ENCODE results near the gene RARB. TPM values are rescaled to one million over a fixed set of nuclear protein-coding genes. Genes with fewer than 3 reads are reported as not detected.

Gene RARB
- polyA plus RNA-seq, 1 donor (not counting 4 experiments of a cell fraction or from before 2014, with no cell fraction given) = 0.03 TPM

DNA sequence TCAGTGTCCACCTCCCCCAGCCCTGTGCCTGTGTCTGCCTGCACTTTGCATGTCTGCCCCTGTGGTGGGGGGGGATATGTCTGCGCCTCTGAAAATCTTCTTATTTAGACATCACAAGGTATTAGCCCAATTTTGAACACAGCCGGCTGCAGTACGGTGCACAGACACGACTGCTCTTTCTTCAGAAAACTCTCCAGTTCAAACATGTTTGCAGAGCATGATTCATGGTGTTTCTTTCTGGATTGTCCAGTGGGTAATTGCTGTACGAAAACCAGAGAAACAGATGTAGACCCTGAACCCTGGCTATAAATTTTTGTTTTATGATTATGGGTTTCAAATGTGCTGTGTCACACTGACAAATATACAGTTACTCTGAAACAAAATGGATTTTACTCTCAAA is 3.4 kb upstream of the RARB start:
- Histone ChIP-seq H3K4me2 (ENCODE audit: control insufficient read depth, extremely low read depth, insufficient read depth, low read depth, low read length) (peak overlapping the region; percentile 12), H3K9me1 (ENCODE audit: control insufficient read depth, extremely low read depth, insufficient read depth, low read length) (no peaks in the 10 kb centered on the region), H3K27ac (ENCODE audit: control insufficient read depth, insufficient read depth, low read length) (no peak overlapping the region), H3K27me3 (ENCODE audit: control insufficient read depth, extremely low read depth, insufficient read depth, low read length) (peaks cover 7% of the 10 kb centered on the region), H3K4me1 (ENCODE audit: control insufficient read depth, extremely low read depth, insufficient read depth, low read length) (peaks cover 11% of the 10 kb centered on the region), H3K9me3 (ENCODE audit: control insufficient read depth, low read depth, low read length) (no peaks in the 10 kb centered on the region), H4K20me1 (ENCODE audit: control insufficient read depth, extremely low read depth, insufficient read depth, low read length) (no peaks in the 10 kb centered on the region), H3K79me2 (ENCODE audit: control insufficient read depth, insufficient read depth, low read length) (no peaks in the 10 kb centered on the region), H3K36me3 (ENCODE audit: control insufficient read depth in 2 of 2, extremely low read depth in 1 of 2, insufficient read depth in 2 of 2, low read length in 2 of 2) (no peaks in the 10 kb centered on the region), H3K9ac (ENCODE audit: control insufficient read depth, extremely low read depth, insufficient read depth, low read length) (no peak overlapping the region), H3K4me3 (ENCODE audit: control insufficient read depth in 2 of 3, extremely low read depth in 1 of 3, insufficient read depth in 2 of 3, low read depth in 1 of 3, low read length in 3 of 3) (no peak overlapping the region), H2AFZ (ENCODE audit: control insufficient read depth, low read length) (no peak overlapping the region)
- TF ChIP-seq, protein P1, sequence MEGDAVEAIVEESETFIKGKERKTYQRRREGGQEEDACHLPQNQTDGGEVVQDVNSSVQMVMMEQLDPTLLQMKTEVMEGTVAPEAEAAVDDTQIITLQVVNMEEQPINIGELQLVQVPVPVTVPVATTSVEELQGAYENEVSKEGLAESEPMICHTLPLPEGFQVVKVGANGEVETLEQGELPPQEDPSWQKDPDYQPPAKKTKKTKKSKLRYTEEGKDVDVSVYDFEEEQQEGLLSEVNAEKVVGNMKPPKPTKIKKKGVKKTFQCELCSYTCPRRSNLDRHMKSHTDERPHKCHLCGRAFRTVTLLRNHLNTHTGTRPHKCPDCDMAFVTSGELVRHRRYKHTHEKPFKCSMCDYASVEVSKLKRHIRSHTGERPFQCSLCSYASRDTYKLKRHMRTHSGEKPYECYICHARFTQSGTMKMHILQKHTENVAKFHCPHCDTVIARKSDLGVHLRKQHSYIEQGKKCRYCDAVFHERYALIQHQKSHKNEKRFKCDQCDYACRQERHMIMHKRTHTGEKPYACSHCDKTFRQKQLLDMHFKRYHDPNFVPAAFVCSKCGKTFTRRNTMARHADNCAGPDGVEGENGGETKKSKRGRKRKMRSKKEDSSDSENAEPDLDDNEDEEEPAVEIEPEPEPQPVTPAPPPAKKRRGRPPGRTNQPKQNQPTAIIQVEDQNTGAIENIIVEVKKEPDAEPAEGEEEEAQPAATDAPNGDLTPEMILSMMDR (optimal IDR thresholded peaks at IDR 0.05 in 1 of 3, IDR thresholded peaks at IDR 0.05 in 1 of 3, conservative IDR thresholded peaks at IDR 0.05 in 1 of 3; ENCODE audit: extremely low read depth in 1 of 3, insufficient read depth in 2 of 3, low read length in 3 of 3) = no peak
- no peak for TF ChIP-seq EZH2 (IDR thresholded peaks at IDR 0.05; ENCODE audit: low read length)
- DNase-seq (ENCODE audit: low read depth, low spot score) (peak; percentile 1), FAIRE-seq (no peak)
- dilution Hi-C loops (cut with MboI; ENCODE audit: extremely low pct_ligation_motif_present, low sequenced_read_pairs) = no loop called here

DNA sequence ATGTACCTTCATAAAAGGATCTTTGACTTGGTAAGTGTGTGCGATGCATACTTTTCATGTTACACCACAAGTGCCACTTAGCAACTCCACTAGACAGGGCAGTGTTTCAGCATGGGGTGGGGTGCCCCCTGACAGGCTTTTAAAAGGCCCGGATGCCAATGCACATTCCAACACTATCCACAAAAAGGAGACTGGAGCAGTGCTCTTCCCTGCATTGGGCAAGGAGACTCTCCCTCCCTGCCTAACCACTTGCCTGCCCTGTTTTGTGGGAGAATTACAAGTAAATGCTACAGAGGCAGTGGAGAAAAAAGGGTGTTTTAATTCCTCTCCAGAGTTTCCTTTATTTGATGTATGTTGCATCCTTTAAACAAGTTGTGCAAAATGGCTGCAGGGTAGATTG is 1.7 kb upstream of the RARB start:
- Histone ChIP-seq H2AFZ (ENCODE audit: control insufficient read depth, low read length) (no peak overlapping the region), H3K4me2 (ENCODE audit: control insufficient read depth, extremely low read depth, insufficient read depth, low read depth, low read length) (no peak overlapping the region), H3K4me3 (ENCODE audit: control insufficient read depth in 2 of 3, extremely low read depth in 1 of 3, insufficient read depth in 2 of 3, low read depth in 1 of 3, low read length in 3 of 3) (no peak overlapping the region), H3K9me3 (ENCODE audit: control insufficient read depth, low read depth, low read length) (no peaks in the 10 kb centered on the region), H3K9ac (ENCODE audit: control insufficient read depth, extremely low read depth, insufficient read depth, low read length) (no peak overlapping the region), H3K79me2 (ENCODE audit: control insufficient read depth, insufficient read depth, low read length) (no peaks in the 10 kb centered on the region), H3K27ac (ENCODE audit: control insufficient read depth, insufficient read depth, low read length) (no peak overlapping the region), H3K27me3 (ENCODE audit: control insufficient read depth, extremely low read depth, insufficient read depth, low read length) (peaks cover 7% of the 10 kb centered on the region), H4K20me1 (ENCODE audit: control insufficient read depth, extremely low read depth, insufficient read depth, low read length) (no peaks in the 10 kb centered on the region), H3K4me1 (ENCODE audit: control insufficient read depth, extremely low read depth, insufficient read depth, low read length) (peaks cover 11% of the 10 kb centered on the region), H3K36me3 (ENCODE audit: control insufficient read depth in 2 of 2, extremely low read depth in 1 of 2, insufficient read depth in 2 of 2, low read length in 2 of 2) (no peaks in the 10 kb centered on the region), H3K9me1 (ENCODE audit: control insufficient read depth, extremely low read depth, insufficient read depth, low read length) (no peaks in the 10 kb centered on the region)
- FAIRE-seq (no peak), DNase-seq (ENCODE audit: low read depth, low spot score) (no peak)
- dilution Hi-C loops (cut with MboI; ENCODE audit: extremely low pct_ligation_motif_present, low sequenced_read_pairs) = no loop called here
- no peak for TF ChIP-seq EZH2 (IDR thresholded peaks at IDR 0.05; ENCODE audit: low read length)
- TF ChIP-seq, protein P1 (optimal IDR thresholded peaks at IDR 0.05 in 1 of 3, IDR thresholded peaks at IDR 0.05 in 1 of 3, conservative IDR thresholded peaks at IDR 0.05 in 1 of 3; ENCODE audit: extremely low read depth in 1 of 3, insufficient read depth in 2 of 3, low read length in 3 of 3) = no peak
